Osteocyte (in vitro differentiated cells): Measurements from ENCODE around the gene FRMPD2. TPM values are rescaled to one million over a fixed set of nuclear protein-coding genes. Genes with fewer than 3 reads are reported as not detected.

Experiments used
- DNase-seq: peaks from one replicate; pipeline ENCODE4 v3.0.0; 2021; ENCODE audit warnings: mixed read lengths; ENCODE audit not compliant: unreplicated experiment; ENCODE audit errors: extremely low spot score
- H3K27ac Mint-ChIP-seq: one replicate; pipeline ENCODE4 v1.8.0; 2021; ENCODE audit warnings: mild to moderate bottlenecking, mixed read lengths; ENCODE audit not compliant: unreplicated experiment
- H3K27me3 Mint-ChIP-seq: one replicate; pipeline ENCODE4 v1.8.0; 2021; ENCODE audit warnings: mixed read lengths; ENCODE audit not compliant: unreplicated experiment
- H3K36me3 Mint-ChIP-seq: one replicate; pipeline ENCODE4 v1.8.0; 2021; ENCODE audit warnings: mixed read lengths; ENCODE audit not compliant: unreplicated experiment
- H3K4me1 Mint-ChIP-seq: one replicate; pipeline ENCODE4 v1.8.0; 2021; ENCODE audit warnings: mixed read lengths; ENCODE audit not compliant: unreplicated experiment
- H3K4me3 Mint-ChIP-seq: one replicate; pipeline ENCODE4 v1.8.0; 2021; ENCODE audit warnings: mild to moderate bottlenecking, moderate library complexity, mixed read lengths; ENCODE audit not compliant: unreplicated experiment
- H3K9me3 Mint-ChIP-seq: one replicate; pipeline ENCODE4 v1.8.0; 2021; ENCODE audit warnings: mixed read lengths; ENCODE audit not compliant: unreplicated experiment
- CTCF ChIP-seq: fragments of 200-600 bp; sonication (generic); IDR thresholded peaks from 2 replicates; pipeline ENCODE4 v1.5.0; 2021; ENCODE audit warnings: antibody characterized with exemption, mild to moderate bottlenecking, moderate library complexity
- total RNA-seq: library from RNA; stranded (reverse); gene quantifications from 2 replicates; pipeline ENCODE4 v1.2.1, GENCODE V29; 2021

Gene FRMPD2
- total RNA-seq, 1 donor from 2014 or later: not detected

- Mint-ChIP-seq H3K27me3 (peaks cover 17% of the 10 kb centered on the region), H3K4me1 (peaks cover 25% of the 10 kb centered on the region), H3K36me3 (no peaks in the 10 kb centered on the region), H3K9me3 (no peaks in the 10 kb centered on the region), H3K27ac (peak overlapping the region; percentile 69), H3K4me3 (peak overlapping the region; percentile 74)
- no peak for DNase-seq
- TF ChIP-seq CTCF: no peak
These were observed 31.4 kb upstream of the FRMPD2 start for GRCh38 chr10:48305905-48306264.

GRCh38 chr10:48302515-48303476, 28.3 kb upstream of the FRMPD2 start:
- no peak overlapping the region for H3K27ac Mint-ChIP-seq
- no peaks in the 10 kb centered on the region for H3K9me3 Mint-ChIP-seq
- H3K27me3 Mint-ChIP-seq: peaks cover 33% of the 10 kb centered on the region
- no peak overlapping the region for H3K4me3 Mint-ChIP-seq
- H3K36me3 Mint-ChIP-seq: no peaks in the 10 kb centered on the region
- peaks cover 11% of the 10 kb centered on the region for H3K4me1 Mint-ChIP-seq
- no peak for DNase-seq
- no peak for TF ChIP-seq CTCF

GRCh38 chr10:48300556-48300955, 26.1 kb upstream of the FRMPD2 start:
- no peak for TF ChIP-seq CTCF
- no peaks in the 10 kb centered on the region for H3K9me3 Mint-ChIP-seq
- peaks cover 33% of the 10 kb centered on the region for H3K27me3 Mint-ChIP-seq
- H3K36me3 Mint-ChIP-seq: no peaks in the 10 kb centered on the region
- DNase-seq: no peak
- H3K4me3 Mint-ChIP-seq: no peak overlapping the region
- no peak overlapping the region for H3K27ac Mint-ChIP-seq
- peaks cover 4% of the 10 kb centered on the region for H3K4me1 Mint-ChIP-seq

- TF ChIP-seq CTCF: no peak
- H3K27me3 Mint-ChIP-seq: peaks cover 28% of the 10 kb centered on the region
- H3K4me3 Mint-ChIP-seq: no peak overlapping the region
- DNase-seq: no peak
- no peaks in the 10 kb centered on the region for H3K36me3 Mint-ChIP-seq
- no peak overlapping the region for H3K27ac Mint-ChIP-seq
- peaks cover 4% of the 10 kb centered on the region for H3K4me1 Mint-ChIP-seq
- no peaks in the 10 kb centered on the region for H3K9me3 Mint-ChIP-seq
These were observed 25.2 kb upstream of the FRMPD2 start for GRCh38 chr10:48299692-48300091.

GRCh38 chr10:48299066-48299465, 24.6 kb upstream of the FRMPD2 start:
- no peak for TF ChIP-seq CTCF
- peaks cover 4% of the 10 kb centered on the region for H3K4me1 Mint-ChIP-seq

More at GRCh38 chr10:48299066-48299465, 24.6 kb upstream of the FRMPD2 start:
- no peak overlapping the region for H3K27ac Mint-ChIP-seq
- peaks cover 23% of the 10 kb centered on the region for H3K27me3 Mint-ChIP-seq
- no peaks in the 10 kb centered on the region for H3K9me3 Mint-ChIP-seq
- no peaks in the 10 kb centered on the region for H3K36me3 Mint-ChIP-seq
- no peak overlapping the region for H3K4me3 Mint-ChIP-seq
- no peak for DNase-seq
